GM23248 (cell line): ENCODE results near the gene KLHL10.

ENCODE experiments used
- EZH2 ChIP-seq: fragments of 200-600 bp; sonication (generic); IDR thresholded peaks from 2 replicates; pipeline ENCODE4 v1.6.1; 2018; ENCODE audit warnings: antibody characterized with exemption, mild to moderate bottlenecking; ENCODE audit not compliant: insufficient read depth, poor library complexity, severe bottlenecking
- EZH2phosphoT487 ChIP-seq: fragments of 200-600 bp; sonication (generic); IDR thresholded peaks from 2 replicates; pipeline ENCODE4 v1.6.1; 2018; ENCODE audit warnings: antibody characterized with exemption, moderate library complexity, mild to moderate bottlenecking, low read depth; ENCODE audit not compliant: insufficient read depth

GRCh38 chr17:41892021-41892376 lies 54.4 kb downstream of the KLHL10 start:
- TF ChIP-seq EZH2 (no peak), EZH2phosphoT487 (no peak)
